K562 (cell line): ENCODE measurements around the gene TRIM14. TPM values are rescaled to one million over a fixed set of nuclear protein-coding genes. Genes with fewer than 3 reads are reported as not detected.

Experiments used
- CHCHD3 ChIP-seq: fragments of 250-450 bp; sonication (Bioruptor Pico); IDR thresholded peaks from 2 replicates; pipeline ENCODE4 v2.1.2; 2022; ENCODE audit warnings: mild to moderate bottlenecking
- CHD4 ChIP-seq: fragments of 200-600 bp; sonication (generic); IDR thresholded peaks from 3 replicates; pipeline ENCODE4 v1.6.1; 2012; ENCODE audit warnings: low read depth, mild to moderate bottlenecking, mixed read lengths, low read length, inconsistent platforms; ENCODE audit not compliant: insufficient read depth, insufficient replicate concordance, poor library complexity, severe bottlenecking
- ETV6 ChIP-seq, 3 experiments: fragments of 150-350 bp in 1 of 3; sonication (generic) in 1 of 3; formaldehyde crosslinking in 1 of 3; IDR thresholded peaks; 2 replicates each; pipeline versions ENCODE4 v1.6.1 to v1.8.0; 2014 to 2022; ENCODE audit warnings: borderline replicate concordance in 2 of 3, low read depth in 2 of 3, antibody characterized with exemption in 1 of 3, low read length in 1 of 3, mild to moderate bottlenecking in 1 of 3, missing genetic modification reagents in 1 of 3
- EWSR1 ChIP-seq: fragments of 450-650 bp; IDR thresholded peaks from 2 replicates; pipeline ENCODE4 v1.6.1; 2018; ENCODE audit warnings: borderline replicate concordance, mild to moderate bottlenecking, low read depth, moderate library complexity; ENCODE audit not compliant: partially characterized antibody
- FOXP1 ChIP-seq: sonication (generic); formaldehyde crosslinking; IDR thresholded peaks from 2 replicates; pipeline ENCODE4 v1.8.0; 2022; ENCODE audit warnings: mild to moderate bottlenecking, missing genetic modification reagents
- KAT2B ChIP-seq: IDR thresholded peaks from one replicate; pipeline ENCODE4 v1.6.1; 2012; ENCODE audit warnings: low read depth, mild to moderate bottlenecking, control low read depth, inconsistent platforms, low read length, moderate library complexity
- KDM1A ChIP-seq, 2 experiments: fragments of 450-650 bp; IDR thresholded peaks; 2 replicates each; pipeline ENCODE4 v1.6.1; 2016; ENCODE audit warnings: mild to moderate bottlenecking in 2 of 2
- L3MBTL2 ChIP-seq: fragments of 450-650 bp; IDR thresholded peaks from 2 replicates; pipeline ENCODE4 v1.6.1; 2016; ENCODE audit warnings: mild to moderate bottlenecking, moderate library complexity
- MTF1 ChIP-seq: fragments of 250-450 bp; sonication (Bioruptor Pico); IDR thresholded peaks from 2 replicates; pipeline ENCODE4 v1.9.0; 2021; ENCODE audit warnings: moderate library complexity, mild to moderate bottlenecking, inconsistent platforms, borderline replicate concordance
- POLR3G ChIP-seq: IDR thresholded peaks from 2 replicates; pipeline ENCODE4 v1.6.1; 2011; ENCODE audit not compliant: insufficient read length, insufficient replicate concordance; ENCODE audit errors: extremely low read depth
- RB1 ChIP-seq: fragments of 450-650 bp; IDR thresholded peaks from 2 replicates; pipeline ENCODE4 v1.6.1; 2017; ENCODE audit warnings: low read depth, mild to moderate bottlenecking
- RFX5 ChIP-seq: IDR thresholded peaks from 2 replicates; pipeline ENCODE4 v1.6.1; 2011; ENCODE audit warnings: low read depth, mild to moderate bottlenecking, improper control_type of control experiment, low read length
- SAFB2 ChIP-seq: fragments of 200-400 bp; formaldehyde crosslinking; IDR thresholded peaks from 2 replicates; pipeline ENCODE4 v1.6.1; 2018; ENCODE audit warnings: borderline replicate concordance, low read length, low read depth, moderate library complexity; ENCODE audit not compliant: severe bottlenecking
- SMAD1 ChIP-seq: fragments of 150-350 bp; IDR thresholded peaks from 2 replicates; pipeline ENCODE4 v1.6.1; 2014; ENCODE audit warnings: low read length, low read depth; ENCODE audit not compliant: partially characterized antibody
- SMAD2 ChIP-seq: fragments of 150-350 bp; IDR thresholded peaks from 2 replicates; pipeline ENCODE4 v1.6.1; 2014; ENCODE audit warnings: low read depth, mild to moderate bottlenecking, low read length
- SRSF9 ChIP-seq: fragments of 200-400 bp; formaldehyde crosslinking; IDR thresholded peaks from 2 replicates; pipeline ENCODE4 v1.6.1; 2017; ENCODE audit warnings: low read depth, low read length, borderline replicate concordance
- XRCC3 ChIP-seq: fragments of 450-650 bp; IDR thresholded peaks from 2 replicates; pipeline ENCODE4 v1.6.1; 2017; ENCODE audit warnings: mild to moderate bottlenecking, moderate library complexity
- ZNF696 ChIP-seq: fragments of 250-450 bp; sonication (Bioruptor Pico); conservative IDR thresholded peaks from 2 replicates; pipeline ENCODE4 v1.4.0; 2020; ENCODE audit warnings: mild to moderate bottlenecking, moderate library complexity
- ZNF780A ChIP-seq: fragments of 250-450 bp; sonication (Bioruptor Pico); IDR thresholded peaks from 2 replicates; pipeline ENCODE4 v1.5.0; 2021; ENCODE audit warnings: mild to moderate bottlenecking
- polyA plus RNA-seq, 8 experiments: library from polyadenylated mRNA; depleted of rRNA in 4 of 8; stranded (reverse) in 5 of 8; unstranded in 3 of 8; fragments of >200 nt; fragmentation: Nextera tagmentation in 2 of 8; fragmentation: Illumina TruSeq in 1 of 8; extraction: Ambion mirVana in 2 of 8; extraction: Trizol in 1 of 8; gene quantifications; 2 replicates each; pipeline versions ENCODE4 v1.2.1 to v1.2.3, GENCODE V29; 2011 to 2014; ENCODE audit warnings: inconsistent platforms in 1 of 8, missing spikeins in 1 of 8
- total RNA-seq, 7 experiments: library from RNA; depleted of rRNA in 6 of 7; stranded (reverse); fragments of >200 nt in 6 of 7; fragmentation: Illumina TruSeq in 2 of 7; extraction: Trizol in 2 of 7; gene quantifications; 2 replicates each; pipeline versions ENCODE4 v1.2.1 to v1.2.3, GENCODE V29; 2011 to 2021; ENCODE audit warnings: low replicate concordance in 1 of 7
- TF ChIP-seq, protein P1 (sequence below): fragments of 250-450 bp; sonication (Bioruptor Pico); IDR thresholded peaks from 2 replicates; pipeline ENCODE4 v1.4.0; 2020; ENCODE audit warnings: borderline replicate concordance
- TF ChIP-seq, protein P2 (sequence below): sonication (generic); formaldehyde crosslinking; IDR thresholded peaks from 2 replicates; pipeline ENCODE4 v1.8.1; 2022; ENCODE audit warnings: missing genetic modification reagents
- TF ChIP-seq, protein P3 (sequence below): IDR thresholded peaks from 2 replicates; pipeline ENCODE4 v1.6.1; 2014; ENCODE audit warnings: antibody characterized with exemption

The TRIM14 gene
- total and polyA plus RNA-seq, 9 of the 15 experiments (the other 6 are each of a cell fraction or from before 2014, with no cell fraction given) = 7.6 to 41.0 (median 17.9) TPM

DNA sequence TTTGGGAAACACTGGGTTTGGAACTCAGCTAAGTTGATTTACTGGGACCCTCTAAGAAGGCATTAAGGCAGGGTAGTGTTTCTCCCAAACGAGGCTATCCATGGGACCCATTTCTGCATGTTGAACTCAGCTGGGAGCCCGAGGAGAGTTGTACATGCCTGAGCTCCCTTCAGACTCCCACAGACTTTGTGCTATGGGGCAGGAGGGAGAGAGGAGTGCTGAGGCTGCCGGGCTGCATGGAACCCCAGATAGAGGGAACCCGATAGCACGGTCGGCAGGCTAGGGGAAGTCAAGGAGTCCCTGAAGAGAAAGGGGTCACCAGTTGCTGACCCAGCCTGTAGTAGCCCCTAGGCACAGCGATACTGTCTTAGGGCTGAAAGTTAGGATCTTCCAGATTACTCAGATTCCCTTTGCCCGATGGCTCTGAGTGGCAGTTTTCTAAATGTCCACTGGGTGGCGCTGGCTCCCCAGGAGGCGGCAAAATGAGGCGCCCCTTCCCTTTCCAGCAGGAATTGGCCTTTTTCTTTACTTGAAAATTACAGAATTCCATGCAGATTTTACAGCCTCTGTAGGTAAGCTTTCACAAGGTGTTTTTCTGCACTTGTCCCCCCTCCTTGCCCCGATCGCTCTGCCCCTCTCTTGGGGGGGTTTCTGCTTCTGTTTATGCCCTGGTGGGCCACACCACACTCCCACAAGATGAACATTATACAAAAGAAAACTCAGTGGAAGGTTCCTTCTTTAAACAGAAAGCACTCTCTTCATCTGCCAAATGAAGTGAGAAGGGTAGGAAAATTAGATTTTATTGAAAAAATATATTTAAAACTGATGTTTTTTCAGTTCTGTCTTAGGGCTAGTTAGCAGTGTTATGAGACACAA lies 44.7 kb downstream of the TRIM14 start (continued):
- TF ChIP-seq SMAD1 = no peak
- no peak for TF ChIP-seq XRCC3
- TF ChIP-seq EWSR1 = no peak
- peak; percentile 76 for TF ChIP-seq RB1
- no peak for TF ChIP-seq ETV6 (IDR thresholded peaks at IDR 0.05; ENCODE audit: borderline replicate concordance in 1 of 2, low read depth in 2 of 2, low read length in 1 of 2)
- TF ChIP-seq ETV6 (CRISPR knock-in tag; IDR thresholded peaks at IDR 0.05; ENCODE audit: borderline replicate concordance) = no peak
- TF ChIP-seq KAT2B = no peak
- no peak for TF ChIP-seq MTF1 (CRISPR knock-in tag)
- no peak for TF ChIP-seq FOXP1
- TF ChIP-seq CHCHD3 (CRISPR knock-in tag) = no peak
- TF ChIP-seq, protein P1, sequence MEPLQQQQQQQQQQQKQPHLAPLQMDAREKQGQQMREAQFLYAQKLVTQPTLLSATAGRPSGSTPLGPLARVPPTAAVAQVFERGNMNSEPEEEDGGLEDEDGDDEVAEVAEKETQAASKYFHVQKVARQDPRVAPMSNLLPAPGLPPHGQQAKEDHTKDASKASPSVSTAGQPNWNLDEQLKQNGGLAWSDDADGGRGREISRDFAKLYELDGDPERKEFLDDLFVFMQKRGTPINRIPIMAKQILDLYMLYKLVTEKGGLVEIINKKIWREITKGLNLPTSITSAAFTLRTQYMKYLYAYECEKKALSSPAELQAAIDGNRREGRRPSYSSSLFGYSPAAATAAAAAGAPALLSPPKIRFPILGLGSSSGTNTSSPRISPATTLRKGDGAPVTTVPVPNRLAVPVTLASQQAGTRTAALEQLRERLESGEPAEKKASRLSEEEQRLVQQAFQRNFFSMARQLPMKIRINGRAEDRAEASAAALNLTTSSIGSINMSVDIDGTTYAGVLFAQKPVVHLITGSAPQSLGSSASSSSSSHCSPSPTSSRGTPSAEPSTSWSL (CRISPR knock-in tag) = no peak
- no peak for TF ChIP-seq SRSF9
- TF ChIP-seq ZNF696 (CRISPR knock-in tag) = no peak
- TF ChIP-seq, protein P2, sequence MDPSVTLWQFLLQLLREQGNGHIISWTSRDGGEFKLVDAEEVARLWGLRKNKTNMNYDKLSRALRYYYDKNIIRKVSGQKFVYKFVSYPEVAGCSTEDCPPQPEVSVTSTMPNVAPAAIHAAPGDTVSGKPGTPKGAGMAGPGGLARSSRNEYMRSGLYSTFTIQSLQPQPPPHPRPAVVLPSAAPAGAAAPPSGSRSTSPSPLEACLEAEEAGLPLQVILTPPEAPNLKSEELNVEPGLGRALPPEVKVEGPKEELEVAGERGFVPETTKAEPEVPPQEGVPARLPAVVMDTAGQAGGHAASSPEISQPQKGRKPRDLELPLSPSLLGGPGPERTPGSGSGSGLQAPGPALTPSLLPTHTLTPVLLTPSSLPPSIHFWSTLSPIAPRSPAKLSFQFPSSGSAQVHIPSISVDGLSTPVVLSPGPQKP (CRISPR knock-in tag) = no peak
- TF ChIP-seq RFX5 = no peak
- TF ChIP-seq, protein P3, sequence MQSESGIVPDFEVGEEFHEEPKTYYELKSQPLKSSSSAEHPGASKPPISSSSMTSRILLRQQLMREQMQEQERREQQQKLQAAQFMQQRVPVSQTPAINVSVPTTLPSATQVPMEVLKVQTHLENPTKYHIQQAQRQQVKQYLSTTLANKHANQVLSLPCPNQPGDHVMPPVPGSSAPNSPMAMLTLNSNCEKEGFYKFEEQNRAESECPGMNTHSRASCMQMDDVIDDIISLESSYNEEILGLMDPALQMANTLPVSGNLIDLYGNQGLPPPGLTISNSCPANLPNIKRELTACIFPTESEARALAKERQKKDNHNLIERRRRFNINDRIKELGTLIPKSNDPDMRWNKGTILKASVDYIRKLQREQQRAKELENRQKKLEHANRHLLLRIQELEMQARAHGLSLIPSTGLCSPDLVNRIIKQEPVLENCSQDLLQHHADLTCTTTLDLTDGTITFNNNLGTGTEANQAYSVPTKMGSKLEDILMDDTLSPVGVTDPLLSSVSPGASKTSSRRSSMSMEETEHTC = no peak
- TF ChIP-seq SAFB2 = no peak
- no peak for TF ChIP-seq ZNF780A
- 0 out of 2 replicates have a peak, but pooled peaks have one; percentile 23 for TF ChIP-seq L3MBTL2
- no peak for TF ChIP-seq KDM1A (IDR thresholded peaks at IDR 0.05)
- no peak for TF ChIP-seq CHD4
- no peak for TF ChIP-seq SMAD2
- no peak for TF ChIP-seq POLR3G
